HCT116 (cell line): Measurements from ENCODE around the gene NIN. TPM values are rescaled to one million over a fixed set of nuclear protein-coding genes. Genes with fewer than 3 reads are reported as not detected.

Experiments used
- ATAC-seq: fragments of 200-7000 bp; cut with Tn5 transposase; 2 replicates; pipeline ENCODE4 v1.9.1; 2020; ENCODE audit warnings: mild to moderate bottlenecking, moderate library complexity
- BruUV-seq: library from RNA; stranded (reverse); fragments of 400-500 nt; replicated peaks from 2 replicates; lab custom pipeline; 2021; lab: Mats Ljungman, UMichigan
- CTCF ChIA-PET: fragments of 300-600 bp; sonication (Branson Sonifier 250); formaldehyde crosslinking; loops from one replicate; lab custom pipeline; 2021; ENCODE audit warnings: antibody characterized with exemption; lab: Charles Lee
- POLR2A ChIA-PET: fragments of 300-600, 350-600 bp; sonication (Branson Sonifier 250); formaldehyde crosslinking; loops from one replicate; lab custom pipeline; 2021; ENCODE audit warnings: antibody characterized with exemption; lab: Charles Lee
- RAD21 ChIA-PET, 2 experiments: fragments of 300-600 bp; sonication (Branson Sonifier 250); formaldehyde crosslinking; loops; one replicate each; lab custom pipeline; 2023; ENCODE audit warnings: low total read pairs in 2 of 2; ENCODE audit not compliant: uncharacterized antibody in 2 of 2, unreplicated experiment in 2 of 2, low non-redundant PET in 1 of 2; lab: Charles Lee
- DNase-seq: peaks from one replicate; pipeline ENCODE4 v3.0.0-alpha.2; 2010; ENCODE audit warnings: low read depth, low spot score
- H2AFZ ChIP-seq: fragments of 200-600 bp; shearing (Covaris generic), sonication (generic); 2 replicates; pipeline ENCODE4 v1.6.1; 2017; ENCODE audit warnings: low read depth, mixed run types, mixed read lengths, antibody characterized with exemption, low read length; ENCODE audit not compliant: poor library complexity, severe bottlenecking
- H3K27ac ChIP-seq: 2 replicates; pipeline ENCODE4 v1.5.1; 2012; ENCODE audit warnings: low read depth, low read length
- H3K27me3 ChIP-seq: fragments of 200-600 bp; sonication (generic); 2 replicates; pipeline ENCODE4 v1.6.1; 2016; ENCODE audit warnings: mixed run types, low read length, mixed read lengths; ENCODE audit not compliant: insufficient read depth
- H3K36me3 ChIP-seq, 2 experiments: fragments of 200-500 bp in 1 of 2; fragments of 200-600 bp in 1 of 2; sonication (Bioruptor generic) in 1 of 2; sonication (generic) in 1 of 2; 2 replicates each; pipeline versions ENCODE4 v1.5.1 to v1.6.1; 2014 to 2016; ENCODE audit warnings: low read length in 2 of 2, inconsistent platforms in 1 of 2, mixed read lengths in 1 of 2, mixed run types in 1 of 2; ENCODE audit not compliant: insufficient read depth in 2 of 2, control insufficient read depth in 1 of 2
- H3K4me1 ChIP-seq, 2 experiments: fragments of 200-600 bp in 1 of 2; sonication (generic) in 1 of 2; 2 replicates each; pipeline versions ENCODE4 v1.5.1 to v1.6.1; 2012 to 2017; ENCODE audit warnings: low read length in 2 of 2, inconsistent platforms in 1 of 2, mild to moderate bottlenecking in 1 of 2, mixed read lengths in 1 of 2, mixed run types in 1 of 2, moderate library complexity in 1 of 2; ENCODE audit not compliant: insufficient read depth in 2 of 2, control insufficient read depth in 1 of 2
- H3K4me2 ChIP-seq: fragments of 200-600 bp; sonication (generic); 2 replicates; pipeline ENCODE4 v1.6.1; 2017; ENCODE audit warnings: mixed run types, low read length, mixed read lengths
- H3K4me3 ChIP-seq, 2 experiments: fragments of 200-600 bp in 1 of 2; sonication (generic) in 1 of 2; replicated peaks in 1 of 2; 2 replicates each; pipeline ENCODE4 v1.5.1; 2011 to 2016; ENCODE audit warnings: low read length in 2 of 2, control low read depth in 1 of 2, low read depth in 1 of 2, mild to moderate bottlenecking in 1 of 2, mixed read lengths in 1 of 2, mixed run types in 1 of 2
- H3K79me2 ChIP-seq: fragments of 200-600 bp; sonication (generic); 2 replicates; pipeline ENCODE4 v1.6.1; 2017; ENCODE audit warnings: mild to moderate bottlenecking, mixed run types, low read length, moderate library complexity, mixed read lengths; ENCODE audit not compliant: insufficient read depth
- H3K9ac ChIP-seq: fragments of 200-600 bp; sonication (generic); 2 replicates; pipeline ENCODE4 v1.6.1; 2016; ENCODE audit warnings: low read length, mixed read lengths
- H3K9me2 ChIP-seq: fragments of 200-600 bp; sonication (generic), shearing (Covaris generic); 2 replicates; pipeline ENCODE4 v1.6.1; 2017; ENCODE audit warnings: mixed run types, mild to moderate bottlenecking, moderate library complexity; ENCODE audit not compliant: insufficient read depth
- H3K9me3 ChIP-seq, 2 experiments: fragments of 200-500 bp in 1 of 2; fragments of 200-600 bp in 1 of 2; sonication (Bioruptor generic) in 1 of 2; sonication (generic) in 1 of 2; 2 replicates each; pipeline ENCODE4 v1.6.1; 2014 to 2017; ENCODE audit warnings: low read length in 2 of 2, mixed read lengths in 2 of 2, inconsistent platforms in 1 of 2, low read depth in 1 of 2, mild to moderate bottlenecking in 1 of 2, mixed run types in 1 of 2, moderate library complexity in 1 of 2; ENCODE audit not compliant: control insufficient read depth in 1 of 2, insufficient read depth in 1 of 2
- H4K20me1 ChIP-seq: fragments of 200-600 bp; sonication (generic), shearing (Covaris generic); 2 replicates; pipeline ENCODE4 v1.6.1; 2017; ENCODE audit warnings: mixed run types, mild to moderate bottlenecking, moderate library complexity; ENCODE audit not compliant: insufficient read depth
- CBX3 ChIP-seq: IDR thresholded peaks from 2 replicates; pipeline ENCODE4 v1.6.1; 2012; ENCODE audit warnings: low read depth
- CEBPB ChIP-seq: IDR thresholded peaks from 2 replicates; pipeline ENCODE4 v1.6.1; 2012; ENCODE audit warnings: low read depth
- CTCF ChIP-seq, 3 experiments: fragments of 200-600 bp in 1 of 3; sonication (generic) in 1 of 3; IDR thresholded peaks in 2 of 3; conservative IDR thresholded peaks in 1 of 3; 2 replicates each; pipeline ENCODE4 v1.5.1; 2012 to 2017; ENCODE audit warnings: low read depth in 2 of 3, low read length in 2 of 3, antibody characterized with exemption in 1 of 3, borderline replicate concordance in 1 of 3, control low read depth in 1 of 3, mild to moderate bottlenecking in 1 of 3, mixed read lengths in 1 of 3, mixed run types in 1 of 3, moderate library complexity in 1 of 3; ENCODE audit not compliant: insufficient read depth in 1 of 3
- EGR1 ChIP-seq: IDR thresholded peaks from 2 replicates; pipeline ENCODE4 v1.6.1; 2012; ENCODE audit warnings: low read depth
- ELF1 ChIP-seq: IDR thresholded peaks from 2 replicates; pipeline ENCODE4 v1.6.1; 2012; ENCODE audit warnings: low read depth, borderline replicate concordance
- EZH2phosphoT487 ChIP-seq: fragments of 200-600 bp; IDR thresholded peaks from 2 replicates; pipeline ENCODE4 v1.6.1; 2018; ENCODE audit warnings: antibody characterized with exemption, borderline replicate concordance
- FOSL1 ChIP-seq: IDR thresholded peaks from 2 replicates; pipeline ENCODE4 v1.6.1; 2012; ENCODE audit warnings: low read depth
- POLR2A ChIP-seq: IDR thresholded peaks from 2 replicates; pipeline ENCODE4 v1.7.0; 2011; ENCODE audit warnings: borderline replicate concordance; ENCODE audit not compliant: insufficient read depth, insufficient read length; ENCODE audit errors: extremely low read depth
- RAD21 ChIP-seq: IDR thresholded peaks from 2 replicates; pipeline ENCODE4 v1.6.1; 2012; ENCODE audit warnings: low read depth, mild to moderate bottlenecking
- SP1 ChIP-seq: IDR thresholded peaks from 2 replicates; pipeline ENCODE4 v1.6.1; 2012; ENCODE audit warnings: low read depth
- SRF ChIP-seq: IDR thresholded peaks from 2 replicates; pipeline ENCODE4 v1.6.1; 2012; ENCODE audit warnings: low read depth
- TCF7L2 ChIP-seq: IDR thresholded peaks from 2 replicates; pipeline ENCODE4 v1.7.0; 2011; ENCODE audit warnings: borderline replicate concordance, inconsistent platforms; ENCODE audit not compliant: insufficient read depth, insufficient read length; ENCODE audit errors: extremely low read depth
- YY1 ChIP-seq: IDR thresholded peaks from 2 replicates; pipeline ENCODE4 v1.6.1; 2011; ENCODE audit warnings: low read length, low read depth, moderate library complexity, mild to moderate bottlenecking; ENCODE audit not compliant: insufficient replicate concordance; ENCODE audit errors: extremely low read depth
- ZBTB33 ChIP-seq: IDR thresholded peaks from 2 replicates; pipeline ENCODE4 v1.6.1; 2011; ENCODE audit warnings: mild to moderate bottlenecking, low read length, moderate library complexity; ENCODE audit not compliant: insufficient replicate concordance; ENCODE audit errors: extremely low read depth
- ZFX ChIP-seq: fragments of 450-650 bp; IDR thresholded peaks from 2 replicates; pipeline ENCODE4 v1.6.1; 2017
- intact Hi-C: fragments of 100-400 bp; cut with micrococcal nuclease; formaldehyde crosslinking; loops from 2 replicates; pipeline ENCODE4 v1.10.0; 2022
- total RNA-seq: library from RNA; stranded (reverse); gene quantifications from one replicate; pipeline ENCODE4 v1.2.1, GENCODE V29; 2021; ENCODE audit not compliant: unreplicated experiment

NIN gene
- total RNA-seq, 1 experiment from 2014 or later: 39.6 TPM

GRCh38 chr14:50805396-50805795 lies 25.6 kb downstream of the NIN start:
- Histone ChIP-seq H3K27ac (no peak overlapping the region), H3K36me3 (no peaks in the 10 kb centered on the region), H3K4me1 (no peaks in the 10 kb centered on the region), H3K9me2 (no peaks in the 10 kb centered on the region), H3K4me2 (no peak overlapping the region), H2AFZ (no peak overlapping the region), H3K4me3 (no peak overlapping the region), H3K27me3 (no peaks in the 10 kb centered on the region), H4K20me1 (no peaks in the 10 kb centered on the region; the same call in 1 of the 2 replicates), H3K9ac (no peak overlapping the region), H3K79me2 (0 out of 2 replicates have a peak, but pooled peaks cover 3% of the 10 kb centered on the region), H3K9me3 (no peaks in the 10 kb centered on the region)
- TF ChIP-seq EGR1 (no peak), SP1 (no peak), ZFX (no peak), YY1 (no peak), EZH2phosphoT487 (no peak), FOSL1 (no peak), CEBPB (no peak), CTCF (IDR thresholded peaks at IDR 0.05 in 2 of 3, conservative IDR thresholded peaks at IDR 0.05 in 1 of 3; ENCODE audit: borderline replicate concordance in 1 of 3, insufficient read depth in 1 of 3, low read depth in 2 of 3, low read length in 2 of 3) (no peak), ZBTB33 (no peak), RAD21 (no peak), TCF7L2 (no peak), POLR2A (no peak), ELF1 (no peak), SRF (no peak), CBX3 (no peak)
- intact Hi-C loops: no loop called here
- no peak for ATAC-seq
- CTCF ChIA-PET: interaction anchor here (1.4 kb wide), 1 partner anchor 55 kb away, joined by 3 read pairs; no protein-coding TSS in a partner anchor
- TSS peak; percentile 21 for BruUV-seq
- no peak for DNase-seq
- POLR2A ChIA-PET: no interaction called here
- RAD21 ChIA-PET: no interaction called here
